ENCODE data around the gene MTOR.
A peak's percentile ranks its signal among the peaks of the same experiment; 100 is the strongest.

MTOR gene

DNA sequence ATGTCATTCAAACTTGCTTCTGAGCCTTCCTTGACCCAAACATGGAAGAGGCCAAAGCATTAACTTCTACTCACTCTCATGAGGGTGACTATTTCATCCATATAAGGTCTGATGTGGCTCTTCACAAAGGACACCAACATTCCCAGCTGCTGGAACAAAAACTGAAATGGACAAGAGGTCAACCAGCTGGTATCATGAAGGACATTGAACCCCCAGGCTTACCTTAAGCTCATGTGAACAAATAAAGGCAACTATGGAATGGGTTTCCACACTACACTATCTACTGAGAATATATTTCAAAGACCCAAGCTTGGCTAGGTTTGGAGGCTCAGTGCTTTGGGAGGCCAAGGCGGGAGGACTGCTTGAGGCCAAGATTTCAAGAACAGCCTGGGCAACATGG is 46.3 kb downstream of the MTOR start:
- TF ChIP-seq, protein P1, sequence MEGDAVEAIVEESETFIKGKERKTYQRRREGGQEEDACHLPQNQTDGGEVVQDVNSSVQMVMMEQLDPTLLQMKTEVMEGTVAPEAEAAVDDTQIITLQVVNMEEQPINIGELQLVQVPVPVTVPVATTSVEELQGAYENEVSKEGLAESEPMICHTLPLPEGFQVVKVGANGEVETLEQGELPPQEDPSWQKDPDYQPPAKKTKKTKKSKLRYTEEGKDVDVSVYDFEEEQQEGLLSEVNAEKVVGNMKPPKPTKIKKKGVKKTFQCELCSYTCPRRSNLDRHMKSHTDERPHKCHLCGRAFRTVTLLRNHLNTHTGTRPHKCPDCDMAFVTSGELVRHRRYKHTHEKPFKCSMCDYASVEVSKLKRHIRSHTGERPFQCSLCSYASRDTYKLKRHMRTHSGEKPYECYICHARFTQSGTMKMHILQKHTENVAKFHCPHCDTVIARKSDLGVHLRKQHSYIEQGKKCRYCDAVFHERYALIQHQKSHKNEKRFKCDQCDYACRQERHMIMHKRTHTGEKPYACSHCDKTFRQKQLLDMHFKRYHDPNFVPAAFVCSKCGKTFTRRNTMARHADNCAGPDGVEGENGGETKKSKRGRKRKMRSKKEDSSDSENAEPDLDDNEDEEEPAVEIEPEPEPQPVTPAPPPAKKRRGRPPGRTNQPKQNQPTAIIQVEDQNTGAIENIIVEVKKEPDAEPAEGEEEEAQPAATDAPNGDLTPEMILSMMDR (conservative IDR thresholded peaks at IDR 0.05; ENCODE audit: control insufficient read depth, insufficient read depth, low read depth, low read length) = no peak
- no peak overlapping the region for H3K4me3 ChIP-seq (ENCODE audit: control insufficient read depth, low read depth, low read length)
- DNase-seq (ENCODE audit: low read depth) = no peak

DNA sequence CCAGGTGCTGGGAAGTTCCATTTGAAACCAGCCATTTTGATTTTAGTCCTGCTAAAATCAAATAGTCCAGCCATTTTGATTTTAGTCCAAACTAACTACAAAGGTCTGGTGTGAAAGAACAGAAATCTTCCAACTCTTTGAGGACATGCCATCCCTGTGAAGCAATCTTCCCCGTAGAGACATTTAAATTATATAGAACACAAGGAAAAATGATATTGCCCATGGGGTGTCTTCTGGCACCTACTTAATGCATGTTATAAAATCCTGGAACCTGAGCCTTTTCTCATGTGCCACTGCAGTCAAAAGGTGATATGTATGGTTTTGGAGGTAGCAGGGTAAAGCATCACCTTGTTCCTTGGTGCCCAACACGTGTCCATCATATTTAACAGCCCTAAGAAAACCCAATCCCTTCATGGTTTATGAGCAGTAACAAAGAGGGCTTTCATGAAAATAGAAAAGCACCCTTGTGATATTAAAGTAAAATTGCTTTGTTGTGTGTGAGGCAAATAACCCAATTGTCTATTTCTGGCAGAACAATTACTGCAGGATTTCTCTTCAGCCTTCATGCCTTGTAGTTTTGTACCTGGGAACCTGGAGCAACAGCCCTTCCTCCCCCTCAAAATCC is 46.9 kb downstream of the MTOR start:
- H3K4me3 ChIP-seq (ENCODE audit: control insufficient read depth, low read depth, low read length) = no peak overlapping the region
- DNase-seq (ENCODE audit: low read depth) = no peak
- TF ChIP-seq, protein P1 (conservative IDR thresholded peaks at IDR 0.05; ENCODE audit: control insufficient read depth, insufficient read depth, low read depth, low read length) = no peak

DNA sequence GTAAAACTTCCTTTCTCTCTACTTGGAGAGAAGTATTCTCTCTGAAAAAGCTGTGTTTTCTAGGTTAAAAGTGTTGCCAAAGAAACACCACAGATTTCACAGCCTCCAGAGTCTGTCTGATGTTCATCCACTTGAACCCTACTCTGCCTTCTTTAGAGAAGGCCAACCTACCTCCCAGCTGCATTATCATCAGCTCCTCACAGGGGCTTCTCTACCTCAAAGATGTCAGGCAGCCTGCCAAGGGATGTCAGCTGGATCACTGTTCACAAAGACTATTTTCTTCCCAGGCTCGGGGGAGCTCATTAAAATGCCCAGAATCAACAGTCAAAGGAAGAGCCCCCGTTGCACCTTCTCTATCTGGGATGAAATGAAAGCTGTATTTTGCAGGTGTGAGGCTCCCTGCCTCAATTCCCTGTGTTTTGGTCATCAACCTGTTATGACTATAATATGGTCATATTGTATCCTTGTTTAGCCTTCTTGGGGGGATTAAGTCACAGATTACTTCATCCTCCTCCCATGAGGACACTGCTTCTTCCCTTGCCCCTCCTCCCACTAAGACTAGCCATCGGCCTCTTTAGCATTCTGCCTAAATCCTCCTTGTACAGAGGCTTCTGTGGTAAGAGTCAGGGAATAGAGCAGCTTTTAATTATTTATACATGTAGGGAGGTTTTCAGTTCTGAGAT is 47.5 kb downstream of the MTOR start:
- no peak overlapping the region for H3K4me3 ChIP-seq (ENCODE audit: control insufficient read depth, low read depth, low read length)
- TF ChIP-seq, protein P1 (conservative IDR thresholded peaks at IDR 0.05; ENCODE audit: control insufficient read depth, insufficient read depth, low read depth, low read length) = no peak
- no peak for DNase-seq (ENCODE audit: low read depth)

DNA sequence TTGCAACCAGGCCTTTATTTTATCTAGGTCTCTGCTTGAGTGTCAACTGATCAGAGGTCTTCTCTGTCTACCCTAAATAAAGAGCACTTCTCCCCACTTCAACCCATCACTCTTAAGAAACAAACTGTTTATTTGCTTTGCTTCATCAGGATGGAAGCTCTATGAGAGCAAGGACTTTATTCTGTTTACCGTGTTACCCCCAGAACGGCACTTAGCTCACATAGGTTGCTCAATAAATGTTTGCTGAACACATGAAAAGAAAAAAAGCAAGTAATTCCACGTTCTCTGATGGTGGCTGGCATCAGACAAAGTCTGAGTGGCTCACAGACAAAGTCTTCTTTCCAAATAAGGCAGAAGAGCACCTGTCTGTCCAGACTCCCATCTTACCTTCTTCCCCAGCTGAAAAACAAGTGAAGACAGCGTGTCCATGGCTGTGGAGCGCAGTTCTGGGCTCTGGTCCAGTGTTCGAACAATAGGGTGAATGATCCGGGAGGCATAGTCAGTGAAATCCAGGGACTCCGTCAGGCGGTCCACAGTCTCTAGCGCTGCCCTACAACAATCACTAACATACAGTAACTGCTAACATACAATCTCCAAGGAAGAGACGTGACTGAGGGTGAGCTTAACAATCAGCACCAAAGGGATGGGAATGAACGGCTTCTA is 50.3 kb downstream of the MTOR start:
- TF ChIP-seq, protein P1 (conservative IDR thresholded peaks at IDR 0.05; ENCODE audit: control insufficient read depth, insufficient read depth, low read depth, low read length) = no peak
- H3K4me3 ChIP-seq (ENCODE audit: control insufficient read depth, low read depth, low read length) = no peak overlapping the region

DNA sequence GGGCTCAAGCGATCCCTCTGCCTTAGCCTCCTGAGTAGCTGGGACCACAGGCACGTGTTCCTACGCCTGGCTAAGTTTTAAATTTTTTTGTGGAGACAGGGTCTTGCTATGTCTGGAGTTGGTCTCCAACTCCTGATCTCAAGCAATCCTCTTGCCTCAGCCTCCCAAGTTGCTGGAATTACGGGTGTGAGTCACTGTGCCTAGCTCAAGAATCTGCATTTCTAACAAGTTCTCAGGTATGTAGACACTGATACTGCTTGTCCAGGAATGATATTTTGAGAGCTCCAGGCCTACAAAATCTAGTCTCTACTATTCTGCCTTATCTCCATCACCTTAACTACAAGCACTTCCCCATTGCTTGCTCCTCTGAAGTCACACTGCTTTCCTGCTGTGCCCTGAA is 50.9 kb downstream of the MTOR start:
- TF ChIP-seq, protein P1 (conservative IDR thresholded peaks at IDR 0.05; ENCODE audit: control insufficient read depth, insufficient read depth, low read depth, low read length) = no peak
- H3K4me3 ChIP-seq (ENCODE audit: control insufficient read depth, low read depth, low read length) = no peak overlapping the region
- no peak for DNase-seq (ENCODE audit: low read depth)

More for the DNA sequence above, 50.3 kb downstream of the MTOR start:
- DNase-seq (ENCODE audit: low read depth) = no peak

DNA sequence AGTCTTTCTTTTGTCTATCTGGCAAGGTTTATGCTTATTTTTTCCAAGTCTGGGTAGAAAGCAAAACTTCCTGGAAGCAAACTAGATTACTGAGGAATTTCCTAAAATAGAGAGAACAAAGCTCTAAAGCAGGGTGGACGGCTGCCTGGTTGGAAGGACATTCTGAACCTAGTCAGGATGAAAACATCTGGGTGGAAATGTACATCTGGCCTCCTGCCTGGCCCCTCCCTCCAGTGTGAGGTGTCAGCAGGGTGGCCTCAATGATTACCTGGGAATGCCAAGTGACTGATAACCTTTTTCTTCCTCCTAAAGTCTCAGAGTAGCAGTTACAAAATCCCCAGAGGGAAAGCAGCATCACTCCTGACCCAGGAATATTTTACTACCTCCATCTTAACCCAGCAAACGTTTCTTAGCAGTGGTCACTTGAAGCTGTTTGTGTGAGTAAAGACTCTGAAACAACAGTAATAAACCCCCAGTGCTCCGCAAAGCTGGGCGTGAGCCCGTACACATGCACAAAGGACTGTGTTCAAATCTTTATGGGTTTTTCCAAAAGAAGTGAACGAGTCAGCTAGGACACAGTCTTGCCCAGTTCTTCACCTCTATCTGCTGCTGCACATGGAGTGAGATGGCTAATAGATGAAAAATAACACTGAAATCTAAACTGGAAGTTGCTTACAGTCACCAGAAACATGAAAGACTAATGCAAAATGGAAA is 54.3 kb downstream of the MTOR start:
- TF ChIP-seq, protein P1 (conservative IDR thresholded peaks at IDR 0.05; ENCODE audit: control insufficient read depth, insufficient read depth, low read depth, low read length) = no peak
- no peak overlapping the region for H3K4me3 ChIP-seq (ENCODE audit: control insufficient read depth, low read depth, low read length)
- DNase-seq (ENCODE audit: low read depth) = peak; percentile 6
